Esophagus squamous epithelium (tissue), 5 donors: ENCODE measurements around the gene PITPNM2. TPM values are rescaled to one million over a fixed set of nuclear protein-coding genes. Genes with fewer than 3 reads are reported as not detected.

Experiments
- DNase-seq: peaks from one replicate; lab custom pipeline; 2025; lab: John Stamatoyannopoulos, UW
- H3K27ac ChIP-seq, 4 donors: fragments of 200-600 bp; sonication (generic); one replicate each; pipeline ENCODE4 v1.5.1; 2016 to 2019; ENCODE audit warnings: mild to moderate bottlenecking in 1 of 4
- H3K27me3 ChIP-seq, 4 donors: fragments of 200-600 bp; sonication (generic); 1 replicate in 3 of 4; 2 replicates in 1 of 4; pipeline versions ENCODE4 v1.5.1 to v1.6.0; 2017 to 2021; ENCODE audit warnings: antibody characterized with exemption in 1 of 4
- H3K36me3 ChIP-seq, 3 donors: fragments of 200-600 bp; sonication (generic); one replicate each; pipeline ENCODE4 v1.5.1; 2016 to 2019
- H3K4me1 ChIP-seq, 3 donors: fragments of 200-600 bp; sonication (generic); one replicate each; pipeline ENCODE4 v1.5.1; 2017 to 2019
- H3K4me3 ChIP-seq, 4 donors: fragments of 200-600 bp; sonication (generic); 1 replicate in 3 of 4; 2 replicates in 1 of 4; pipeline ENCODE4 v1.5.1; 2016 to 2019; ENCODE audit warnings: mild to moderate bottlenecking in 2 of 4, moderate library complexity in 1 of 4
- H3K9me3 ChIP-seq, 3 donors: fragments of 200-600 bp; sonication (generic); one replicate each; pipeline ENCODE4 v1.5.1; 2016 to 2019
- CTCF ChIP-seq, 6 experiments: fragments of 450-650 bp in 4 of 6; fragments of 200-600 bp in 2 of 6; sonication (generic) in 2 of 6; IDR thresholded peaks; one replicate each; pipeline ENCODE4 v1.5.1; 2016 to 2019; ENCODE audit warnings: antibody characterized with exemption in 6 of 6, mild to moderate bottlenecking in 4 of 6, moderate library complexity in 4 of 6
- POLR2A ChIP-seq, 4 donors: fragments of 450-650 bp; IDR thresholded peaks; one replicate each; pipeline ENCODE4 v1.6.1; 2017; ENCODE audit warnings: antibody characterized with exemption in 4 of 4, mild to moderate bottlenecking in 4 of 4, moderate library complexity in 3 of 4
- WGBS, 2 donors: methylation state at CpG; one replicate each; pipeline ENCODE4 v1.1.5; 2018; 5-methylcytosine and 5-hydroxymethylcytosine counted together
- intact Hi-C: fragments of 100-400 bp; cut with DNase I; formaldehyde crosslinking; loops from one replicate; pipeline ENCODE4 v1.15.0; 2022
- total RNA-seq, 4 donors: library from RNA; depleted of rRNA; stranded (reverse); fragments of >200 nt; gene quantifications; one replicate each; pipeline ENCODE4 v1.1.0, GENCODE V29; 2016
- donor health status: DM: yes; HTN: yes; CAD: no.

The PITPNM2 gene
- total RNA-seq, 4 donors from 2014 or later, result 4.2 to 9.1 (median 8.2) TPM

GRCh38 chr12:123118497-123118896 is 32.4 kb downstream of the PITPNM2 start:
- Histone ChIP-seq H3K27ac (peak overlapping the region in 3 of 4 donors; percentile 33 to 69 (median 59)), H3K27me3 (no peaks in the 10 kb centered on the region), H3K9me3 (no peaks in the 10 kb centered on the region), H3K36me3 (no peaks in the 10 kb centered on the region), H3K4me3 (no peak overlapping the region), H3K4me1 (peaks cover 30 to 61% (median 36%) of the 10 kb centered on the region in 3 donors)
- 69 to 75% methylated on average over 7 to 8 of the region's 8 CpGs for WGBS, 2 donors
- intact Hi-C loops, result no loop called here
- no peak for TF ChIP-seq CTCF (IDR thresholded peaks at IDR 0.05)
- TF ChIP-seq POLR2A (IDR thresholded peaks at IDR 0.05), result no peak
- no peak for DNase-seq

GRCh38 chr12:123115409-123116121 is 35.3 kb downstream of the PITPNM2 start:
- Histone ChIP-seq H3K4me3 (peak overlapping the region in 1 of 4 donors; percentile 15), H3K27me3 (no peaks in the 10 kb centered on the region), H3K27ac (peak overlapping the region; percentile 44 to 84 (median 78)), H3K4me1 (peaks cover 20 to 69% (median 33%) of the 10 kb centered on the region in 3 donors), H3K9me3 (no peaks in the 10 kb centered on the region), H3K36me3 (no peaks in the 10 kb centered on the region)
- TF ChIP-seq CTCF (IDR thresholded peaks at IDR 0.05) (no peak), POLR2A (IDR thresholded peaks at IDR 0.05) (no peak)
- 6 to 36% methylated on average over 6 of the region's 8 CpGs for WGBS, 2 donors
- no peak for DNase-seq
- intact Hi-C loops, result no loop called here

- peaks cover 19 to 65% (median 32%) of the 10 kb centered on the region in 3 donors for H3K4me1 ChIP-seq
- H3K27ac ChIP-seq, result peak overlapping the region; percentile 44 to 84 (median 78)
- WGBS, 2 donors, result 45 to 74% methylated on average over 9 to 10 of the region's 13 CpGs
- no peaks in the 10 kb centered on the region for H3K27me3 ChIP-seq
- H3K36me3 ChIP-seq, result peaks cover 0 to 8% (median 0%) of the 10 kb centered on the region in 3 donors
- no peak for DNase-seq
- H3K9me3 ChIP-seq, result no peaks in the 10 kb centered on the region
- no peak overlapping the region for H3K4me3 ChIP-seq
- intact Hi-C loops, result no loop called here
- TF ChIP-seq POLR2A (IDR thresholded peaks at IDR 0.05), result no peak
Observed at GRCh38 chr12:123114304-123115083, 36.4 kb downstream of the PITPNM2 start.

- H3K27ac ChIP-seq, result peak overlapping the region in 2 of 4 donors; percentile 19 to 80
- TF ChIP-seq CTCF (IDR thresholded peaks at IDR 0.05) (no peak), POLR2A (IDR thresholded peaks at IDR 0.05) (no peak)
- H3K4me1 ChIP-seq, result peaks cover 23 to 73% (median 44%) of the 10 kb centered on the region in 3 donors
- WGBS, 2 donors, result 72 to 77% methylated on average over 8 of the region's 8 CpGs
- peaks cover 0 to 23% (median 0%) of the 10 kb centered on the region in 3 donors for H3K36me3 ChIP-seq
- H3K27me3 ChIP-seq, result no peaks in the 10 kb centered on the region
- no peaks in the 10 kb centered on the region for H3K9me3 ChIP-seq
- intact Hi-C loops, result no loop called here
- DNase-seq, result no peak
- H3K4me3 ChIP-seq, result no peak overlapping the region
Observed at GRCh38 chr12:123113026-123113425, 37.9 kb downstream of the PITPNM2 start.

GRCh38 chr12:123111498-123112165 is 39.3 kb downstream of the PITPNM2 start:
- peaks cover 0 to 33% (median 0%) of the 10 kb centered on the region in 3 donors for H3K36me3 ChIP-seq
- no peaks in the 10 kb centered on the region for H3K9me3 ChIP-seq
- WGBS, 2 donors, result 84 to 86% methylated on average over 11 to 19 of the region's 19 CpGs
- TF ChIP-seq POLR2A (IDR thresholded peaks at IDR 0.05), result no peak
- TF ChIP-seq CTCF (IDR thresholded peaks at IDR 0.05), result no peak
- no peak overlapping the region for H3K4me3 ChIP-seq
- H3K27me3 ChIP-seq, result no peaks in the 10 kb centered on the region
- DNase-seq, result no peak
- peaks cover 23 to 81% (median 50%) of the 10 kb centered on the region in 3 donors for H3K4me1 ChIP-seq
- intact Hi-C loops, result no loop called here
- peak overlapping the region in 2 of 4 donors; percentile 21 to 80 for H3K27ac ChIP-seq
